ENCODE measurements around the gene NAA60. TPM values are rescaled to one million over a fixed set of nuclear protein-coding genes. Genes with fewer than 3 reads are reported as not detected.
A peak's percentile ranks its signal among the peaks of the same experiment; 100 is the strongest.

Gene NAA60
- total and polyA plus RNA-seq, 2 of the 13 experiments (the other 11 are each of a cell fraction or from before 2014, with no cell fraction given) = 14.7 to 32.0 TPM

DNA sequence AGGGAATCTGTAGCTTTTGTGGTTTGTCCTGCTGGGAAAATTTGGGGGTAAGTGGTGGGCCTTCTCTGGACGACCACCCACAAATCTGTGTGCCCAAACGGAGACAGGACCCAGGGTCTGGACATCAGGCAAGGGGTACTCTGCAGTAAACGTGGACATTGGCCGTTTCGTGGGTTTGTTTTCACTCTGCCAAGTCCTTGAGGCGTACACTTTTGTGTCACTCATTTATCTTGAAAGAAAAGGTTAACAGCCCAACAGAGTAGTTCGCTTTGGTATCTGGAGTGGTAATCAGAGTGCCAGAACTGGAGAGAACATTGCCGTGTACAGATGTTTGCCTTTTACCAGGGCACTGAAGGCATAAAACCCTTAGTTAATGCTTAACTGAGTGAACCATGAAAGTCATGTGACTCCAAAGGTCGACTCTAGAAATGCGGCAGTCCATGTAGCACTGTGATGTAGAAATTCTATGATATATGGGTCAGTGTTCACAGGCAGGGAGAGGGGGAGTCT is 15.4 kb downstream of the NAA60 start (continued):
- TF ChIP-seq, protein P1, sequence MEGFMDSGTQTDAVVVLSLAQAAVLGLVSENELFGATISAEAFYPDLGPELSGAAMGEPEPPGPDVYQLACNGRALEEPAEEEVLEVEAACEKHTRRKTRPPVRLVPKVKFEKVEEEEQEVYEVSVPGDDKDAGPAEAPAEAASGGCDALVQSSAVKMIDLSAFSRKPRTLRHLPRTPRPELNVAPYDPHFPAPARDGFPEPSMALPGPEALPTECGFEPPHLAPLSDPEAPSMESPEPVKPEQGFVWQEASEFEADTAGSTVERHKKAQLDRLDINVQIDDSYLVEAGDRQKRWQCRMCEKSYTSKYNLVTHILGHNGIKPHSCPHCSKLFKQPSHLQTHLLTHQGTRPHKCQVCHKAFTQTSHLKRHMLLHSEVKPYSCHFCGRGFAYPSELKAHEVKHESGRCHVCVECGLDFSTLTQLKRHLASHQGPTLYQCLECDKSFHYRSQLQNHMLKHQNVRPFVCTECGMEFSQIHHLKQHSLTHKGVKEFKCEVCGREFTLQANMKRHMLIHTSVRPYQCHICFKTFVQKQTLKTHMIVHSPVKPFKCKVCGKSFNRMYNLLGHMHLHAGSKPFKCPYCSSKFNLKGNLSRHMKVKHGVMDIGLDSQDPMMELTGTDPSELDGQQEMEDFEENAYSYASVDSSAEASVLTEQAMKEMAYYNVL (CRISPR knock-in tag; IDR thresholded peaks at IDR 0.05; ENCODE audit: borderline replicate concordance) = no peak
- TF ChIP-seq, protein P2, sequence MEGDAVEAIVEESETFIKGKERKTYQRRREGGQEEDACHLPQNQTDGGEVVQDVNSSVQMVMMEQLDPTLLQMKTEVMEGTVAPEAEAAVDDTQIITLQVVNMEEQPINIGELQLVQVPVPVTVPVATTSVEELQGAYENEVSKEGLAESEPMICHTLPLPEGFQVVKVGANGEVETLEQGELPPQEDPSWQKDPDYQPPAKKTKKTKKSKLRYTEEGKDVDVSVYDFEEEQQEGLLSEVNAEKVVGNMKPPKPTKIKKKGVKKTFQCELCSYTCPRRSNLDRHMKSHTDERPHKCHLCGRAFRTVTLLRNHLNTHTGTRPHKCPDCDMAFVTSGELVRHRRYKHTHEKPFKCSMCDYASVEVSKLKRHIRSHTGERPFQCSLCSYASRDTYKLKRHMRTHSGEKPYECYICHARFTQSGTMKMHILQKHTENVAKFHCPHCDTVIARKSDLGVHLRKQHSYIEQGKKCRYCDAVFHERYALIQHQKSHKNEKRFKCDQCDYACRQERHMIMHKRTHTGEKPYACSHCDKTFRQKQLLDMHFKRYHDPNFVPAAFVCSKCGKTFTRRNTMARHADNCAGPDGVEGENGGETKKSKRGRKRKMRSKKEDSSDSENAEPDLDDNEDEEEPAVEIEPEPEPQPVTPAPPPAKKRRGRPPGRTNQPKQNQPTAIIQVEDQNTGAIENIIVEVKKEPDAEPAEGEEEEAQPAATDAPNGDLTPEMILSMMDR (CRISPR knock-in tag; IDR thresholded peaks at IDR 0.05) = no peak
- TF ChIP-seq ZNF20 (CRISPR knock-in tag; IDR thresholded peaks at IDR 0.05) (no peak), MYPOP (CRISPR knock-in tag; IDR thresholded peaks at IDR 0.05) (no peak), ZNF142 (CRISPR knock-in tag; IDR thresholded peaks at IDR 0.05) (no peak), HES4 (CRISPR knock-in tag; IDR thresholded peaks at IDR 0.05; ENCODE audit: borderline replicate concordance) (no peak), RXRB (CRISPR knock-in tag; IDR thresholded peaks at IDR 0.05; ENCODE audit: borderline replicate concordance) (no peak), SKIL (CRISPR knock-in tag; IDR thresholded peaks at IDR 0.05; ENCODE audit: borderline replicate concordance) (no peak), ARHGAP35 (CRISPR knock-in tag; IDR thresholded peaks at IDR 0.05; ENCODE audit: borderline replicate concordance) (no peak), YEATS4 (CRISPR knock-in tag; IDR thresholded peaks at IDR 0.05; ENCODE audit: borderline replicate concordance) (peak; percentile 67; the same call in 1 of the 2 replicates), CENPT (CRISPR knock-in tag; IDR thresholded peaks at IDR 0.05; ENCODE audit: low read depth) (no peak), GABPB1 (CRISPR knock-in tag; IDR thresholded peaks at IDR 0.05) (no peak; the same call in 1 of the 2 replicates), ZBTB2 (CRISPR knock-in tag; IDR thresholded peaks at IDR 0.05; ENCODE audit: low read depth) (peak; percentile 29; the same call in 1 of the 2 replicates)
